GM04503 (cell line): ENCODE data around the gene DSCAM.
"Not testable (repeated sequence)": the region's sequence is repeated elsewhere in the genome, so short reads cannot be mapped to it uniquely, and the experiment has no call there.

ENCODE experiments used
- DNase-seq: peaks from one replicate; pipeline ENCODE4 v3.0.0-alpha.2; 2012; ENCODE audit warnings: low read depth

Gene DSCAM

DNA sequence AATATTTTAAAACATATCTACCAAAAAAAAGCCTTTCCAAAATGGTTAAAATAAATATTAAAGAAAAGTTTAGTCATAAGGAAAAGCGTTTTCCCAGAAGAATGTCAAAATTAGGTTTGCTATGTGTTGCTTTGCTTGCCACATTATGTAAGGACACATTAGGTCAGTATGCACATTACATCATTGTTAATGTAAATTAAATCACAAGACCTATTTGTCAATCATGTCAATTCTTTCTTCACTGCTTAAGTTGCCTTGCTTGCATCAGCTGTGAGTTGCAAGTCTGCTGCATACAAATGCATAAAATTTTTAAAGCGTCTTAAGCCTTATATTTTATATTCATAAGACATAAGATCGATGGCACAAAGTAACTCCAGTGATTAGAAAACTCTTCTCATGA is 530.9 kb downstream of the DSCAM start:
- no peak for DNase-seq

DNA sequence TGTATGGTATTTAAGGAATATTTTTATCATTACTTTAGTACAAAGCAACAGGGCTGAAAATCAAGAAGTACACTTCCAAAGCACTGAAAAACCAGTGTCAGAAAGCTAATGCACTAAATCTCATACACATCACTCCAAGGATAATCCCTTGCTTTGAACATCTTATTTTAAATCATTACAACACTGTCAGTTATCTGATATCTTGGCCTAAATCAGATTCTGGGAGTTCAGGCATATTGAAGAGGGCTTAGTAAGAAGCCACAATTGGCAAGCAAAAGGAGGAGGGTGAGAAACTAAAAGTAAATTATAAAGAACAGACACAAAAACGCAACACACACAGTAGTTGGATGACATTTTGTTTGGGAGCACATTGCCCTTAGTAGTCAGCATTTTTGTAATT is 531.3 kb downstream of the DSCAM start:
- DNase-seq, result no peak

GRCh38 chr21:40313260-40313659 is 533.7 kb downstream of the DSCAM start:
- DNase-seq, result no peak

DNA sequence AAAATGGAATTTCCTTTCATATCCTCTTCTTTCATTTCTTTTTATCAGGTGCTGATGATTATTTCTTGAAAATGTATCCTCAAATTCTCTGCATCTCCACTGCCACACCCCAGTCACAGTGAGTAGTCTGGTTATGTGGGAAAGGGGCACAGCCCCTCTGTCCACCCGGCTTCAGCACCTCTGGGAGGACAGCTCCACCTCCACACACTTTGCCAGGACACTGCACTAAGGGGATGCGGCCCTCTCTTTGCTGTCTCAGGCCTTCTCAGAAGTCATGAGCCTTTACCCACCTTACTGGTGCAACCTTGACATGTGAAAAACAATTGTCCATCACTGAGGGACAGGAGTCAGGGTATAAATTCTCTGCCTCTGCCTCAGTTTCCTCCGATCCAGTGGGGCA is 546.7 kb downstream of the DSCAM start:
- no peak for DNase-seq

GRCh38 chr21:40299451-40299850 is 547.5 kb downstream of the DSCAM start:
- DNase-seq, result no peak

GRCh38 chr21:40294345-40294744 is 552.6 kb downstream of the DSCAM start:
- no peak for DNase-seq

GRCh38 chr21:40291560-40291959 is 555.4 kb downstream of the DSCAM start:
- no peak for DNase-seq

DNA sequence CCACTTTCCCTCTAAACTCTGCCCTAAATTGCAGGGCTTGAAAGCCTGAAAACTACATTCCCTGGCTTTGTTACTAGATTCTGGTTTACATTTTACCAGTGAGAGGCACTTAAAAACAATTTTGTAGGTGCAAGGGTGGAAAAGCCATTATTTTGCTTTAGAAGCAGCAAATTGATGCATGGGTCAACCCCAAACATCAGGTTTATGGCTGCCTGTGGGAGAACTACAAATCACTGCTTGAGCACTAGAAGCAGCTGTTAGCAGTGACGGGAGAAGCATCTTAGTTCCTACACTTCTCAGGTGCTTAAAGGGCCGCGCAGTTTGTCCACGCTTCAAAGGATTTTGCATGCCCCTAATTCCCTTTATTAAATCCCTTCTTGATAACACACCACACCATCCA is 562.5 kb downstream of the DSCAM start:
- no peak for DNase-seq

GRCh38 chr21:40282912-40283886 is 563.8 kb downstream of the DSCAM start:
- no peak for DNase-seq

GRCh38 chr21:40278345-40278744 is 568.6 kb downstream of the DSCAM start:
- DNase-seq, result no peak

- DNase-seq, result no peak
Observed at GRCh38 chr21:40276001-40276400, 571.0 kb downstream of the DSCAM start.

DNA sequence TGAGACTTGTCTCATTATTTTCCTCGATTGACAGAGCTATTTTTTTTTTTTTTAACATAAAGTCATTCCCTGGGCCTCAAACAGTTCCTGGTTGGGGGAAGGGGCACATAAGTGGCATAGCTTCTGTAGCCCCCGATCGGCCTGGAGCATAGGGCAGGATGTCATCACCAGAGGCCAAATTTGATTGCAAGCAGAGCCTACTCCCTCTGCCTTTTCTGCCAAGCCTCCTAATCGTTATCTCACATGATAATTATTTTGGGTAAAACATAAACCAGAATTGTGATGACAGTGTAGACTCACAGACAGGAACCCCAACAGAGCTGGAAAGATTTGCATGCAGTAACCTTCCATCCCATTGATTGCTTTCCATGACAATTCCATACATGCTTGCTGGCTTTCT is 574.9 kb downstream of the DSCAM start:
- DNase-seq, result no peak

DNA sequence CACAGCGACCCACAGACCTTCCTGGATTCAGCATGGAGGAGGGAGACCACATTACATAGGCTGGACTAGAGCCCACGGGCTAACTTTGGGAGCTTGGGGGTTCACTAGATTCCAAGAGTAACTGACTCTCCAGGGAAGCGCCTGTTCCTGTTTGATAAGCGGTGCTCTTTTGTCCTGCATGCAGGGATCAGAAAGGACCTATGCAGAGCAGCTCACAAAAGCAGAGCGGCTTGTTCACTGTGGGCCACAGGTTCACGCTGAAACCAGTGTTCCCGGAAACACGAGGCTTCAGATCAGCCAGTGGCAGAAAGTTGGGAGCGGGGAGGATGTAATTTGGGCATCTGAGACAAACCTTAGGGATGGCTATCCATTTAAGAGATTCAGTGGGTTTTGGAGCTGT is 575.8 kb downstream of the DSCAM start:
- no peak for DNase-seq

DNA sequence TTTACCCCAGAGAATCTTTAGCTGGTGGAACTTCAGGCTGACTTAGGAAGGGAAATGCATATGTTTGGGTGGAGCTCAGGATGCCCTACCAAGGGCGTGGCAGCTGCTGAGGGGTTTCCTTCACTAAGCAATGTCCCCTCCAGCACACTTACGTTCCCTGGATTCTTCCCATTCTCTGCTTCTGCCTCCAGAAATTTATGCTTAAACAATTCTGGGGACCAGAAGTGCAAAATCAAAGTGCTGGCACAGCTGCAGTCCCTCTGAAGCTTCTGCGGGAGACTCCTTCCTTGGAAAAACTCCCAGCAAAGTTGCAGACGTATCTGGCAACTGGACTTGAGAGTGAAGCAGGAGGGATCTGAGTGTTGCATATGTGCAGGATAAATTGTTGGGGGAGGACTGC is 576.9 kb downstream of the DSCAM start:
- DNase-seq, result no peak

DNA sequence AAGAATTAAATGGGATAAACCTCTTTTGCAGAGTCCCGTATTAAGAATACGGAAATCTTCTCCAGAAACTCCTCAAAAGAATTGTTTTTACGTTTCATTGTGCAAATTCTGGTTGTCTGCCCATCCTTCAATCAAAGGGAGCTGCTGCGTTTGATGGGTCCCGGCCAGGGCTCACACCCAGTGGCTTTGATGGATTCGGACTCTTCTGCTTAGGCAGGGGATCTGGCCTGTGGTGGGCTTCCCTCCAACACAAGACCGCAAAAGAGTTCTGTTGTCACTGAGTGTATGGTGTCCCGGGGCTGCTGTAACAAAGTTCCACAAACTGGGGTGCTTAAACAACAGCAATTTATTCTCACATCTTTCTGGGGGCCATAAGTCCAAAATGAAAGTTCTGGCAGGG is 577.7 kb downstream of the DSCAM start:
- no peak for DNase-seq

DNA sequence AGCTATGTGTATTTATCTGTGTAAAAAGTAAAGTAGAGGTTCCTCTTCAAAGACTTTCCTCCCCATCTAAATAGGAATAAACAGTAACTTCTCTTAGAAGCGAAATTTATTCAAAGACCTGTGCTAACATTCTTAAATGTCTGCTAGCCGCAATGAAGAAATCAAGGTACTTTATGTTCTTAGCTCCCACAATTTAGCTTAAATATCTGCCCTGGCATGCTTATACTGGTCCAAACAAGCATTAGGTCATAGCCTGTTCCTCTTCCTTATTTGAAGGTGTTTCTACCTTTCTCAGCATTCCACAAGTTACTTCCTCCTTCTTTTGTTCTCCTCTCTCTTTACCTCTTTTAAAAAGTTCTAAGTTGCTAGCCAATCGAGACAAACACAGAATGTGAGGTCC is 588.5 kb downstream of the DSCAM start:
- not testable (repeated sequence) for DNase-seq

DNA sequence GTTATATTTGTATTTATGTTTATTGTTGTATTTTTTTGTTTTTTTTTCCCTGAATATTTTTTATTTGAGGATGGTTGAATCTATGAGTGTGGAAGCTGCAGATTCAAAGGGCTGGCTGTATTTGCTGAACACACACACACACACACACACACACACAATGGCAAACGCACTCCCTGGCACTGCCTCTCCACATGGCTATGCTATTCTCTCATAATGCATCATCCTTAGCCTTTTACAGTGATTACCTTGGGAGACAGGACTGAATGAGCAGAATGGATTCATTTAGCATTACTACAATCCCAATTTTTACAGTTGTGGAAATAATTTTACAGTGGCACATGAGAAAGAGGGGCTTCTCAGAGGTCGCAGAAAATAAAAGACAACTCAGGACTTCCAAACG is 589.6 kb downstream of the DSCAM start:
- DNase-seq, result no peak

GRCh38 chr21:40255518-40256444 is 591.2 kb downstream of the DSCAM start:
- DNase-seq, result no peak

- no peak for DNase-seq
Observed at GRCh38 chr21:40254540-40255465, 592.2 kb downstream of the DSCAM start.

- no peak for DNase-seq
Observed at GRCh38 chr21:40253112-40253511, 593.8 kb downstream of the DSCAM start.

GRCh38 chr21:40250514-40251294 is 596.3 kb downstream of the DSCAM start:
- no peak for DNase-seq
